CD14-positive monocyte (primary cell): ENCODE data around the gene POU3F1. TPM values are rescaled to one million over a fixed set of nuclear protein-coding genes. Genes with fewer than 3 reads are reported as not detected.

Source experiments
- DNase-seq, 3 donors: peaks; one replicate each; pipeline ENCODE4 v3.0.0-alpha.2; 2011 to 2022
- H2AFZ ChIP-seq: 2 replicates; pipeline ENCODE4 v1.6.0; 2012; ENCODE audit warnings: mild to moderate bottlenecking, low read depth, low read length, inconsistent platforms; ENCODE audit not compliant: insufficient read depth, poor library complexity, severe bottlenecking
- H3K27ac ChIP-seq, 2 donors: 1 replicate in 1 of 2; 2 replicates in 1 of 2; pipeline ENCODE4 v1.5.1; 2012 to 2013; ENCODE audit warnings: low read length in 2 of 2, control low read depth in 1 of 2, inconsistent platforms in 1 of 2, low read depth in 1 of 2, mild to moderate bottlenecking in 1 of 2
- H3K27me3 ChIP-seq, 2 donors: one replicate each; pipeline versions ENCODE4 v1.6.0 to v1.6.1; 2011 to 2013; ENCODE audit warnings: low read length in 2 of 2; ENCODE audit not compliant: control insufficient read depth in 2 of 2, insufficient read depth in 2 of 2
- H3K36me3 ChIP-seq, 2 donors: replicated peaks in 1 of 2; 1 replicate in 1 of 2; 2 replicates in 1 of 2; pipeline versions ENCODE4 v1.5.1 to v1.6.1; 2012 to 2013; ENCODE audit warnings: low read length in 2 of 2, control low read depth in 1 of 2, inconsistent platforms in 1 of 2, mild to moderate bottlenecking in 1 of 2; ENCODE audit not compliant: insufficient read depth in 2 of 2, control insufficient read depth in 1 of 2
- H3K4me1 ChIP-seq, 2 donors: 1 replicate in 1 of 2; 2 replicates in 1 of 2; pipeline versions ENCODE4 v1.5.1 to v1.6.1; 2012 to 2013; ENCODE audit warnings: low read length in 2 of 2, control low read depth in 1 of 2, inconsistent platforms in 1 of 2, mild to moderate bottlenecking in 1 of 2, moderate library complexity in 1 of 2; ENCODE audit not compliant: insufficient read depth in 2 of 2, control insufficient read depth in 1 of 2
- H3K4me2 ChIP-seq: replicated peaks from 2 replicates; pipeline ENCODE3; 2012; ENCODE audit warnings: low read length, moderate library complexity, mild to moderate bottlenecking; ENCODE audit not compliant: poor library complexity, severe bottlenecking; ENCODE audit errors: extremely low read depth
- H3K4me3 ChIP-seq, 3 experiments: fragments of 200-600 bp in 1 of 3; sonication (generic) in 1 of 3; replicated peaks in 1 of 3; 1 replicate in 2 of 3; 2 replicates in 1 of 3; pipeline ENCODE4 v1.5.1; 2011 to 2013; ENCODE audit warnings: low read length in 3 of 3, mild to moderate bottlenecking in 3 of 3, control low read depth in 2 of 3, low read depth in 2 of 3, inconsistent platforms in 1 of 3, moderate library complexity in 1 of 3
- H3K79me2 ChIP-seq: 2 replicates; pipeline ENCODE4 v1.6.0; 2012; ENCODE audit warnings: mild to moderate bottlenecking, control low read depth, inconsistent platforms, low read length, moderate library complexity; ENCODE audit not compliant: insufficient read depth
- H3K9ac ChIP-seq: 2 replicates; pipeline ENCODE4 v1.6.0; 2017; ENCODE audit warnings: low read length, mild to moderate bottlenecking; ENCODE audit not compliant: insufficient read depth, poor library complexity, severe bottlenecking
- H3K9me3 ChIP-seq, 2 donors: replicated peaks in 1 of 2; 1 replicate in 1 of 2; 2 replicates in 1 of 2; pipeline versions ENCODE4 v1.5.1 to v1.6.1; 2012 to 2013; ENCODE audit warnings: low read length in 2 of 2, control low read depth in 1 of 2; ENCODE audit not compliant: control insufficient read depth in 1 of 2, insufficient read depth in 1 of 2
- H4K20me1 ChIP-seq: 2 replicates; pipeline ENCODE4 v1.6.0; 2012; ENCODE audit warnings: mild to moderate bottlenecking, low read length, control low read depth, moderate library complexity; ENCODE audit not compliant: insufficient read depth
- H3K27ac Mint-ChIP-seq, 7 donors: one replicate each; pipeline ENCODE4 v1.8.0; 2020; ENCODE audit warnings: mild to moderate bottlenecking in 7 of 7, mixed read lengths in 7 of 7, moderate library complexity in 6 of 7, inconsistent platforms in 2 of 7
- H3K27me3 Mint-ChIP-seq, 3 donors: one replicate each; pipeline ENCODE4 v1.8.0; 2021 to 2022; ENCODE audit warnings: low read depth in 3 of 3, mild to moderate bottlenecking in 3 of 3, mixed read lengths in 3 of 3, moderate library complexity in 3 of 3, inconsistent platforms in 1 of 3
- H3K36me3 Mint-ChIP-seq, 2 donors: one replicate each; pipeline ENCODE4 v1.8.0; 2020; ENCODE audit warnings: mixed read lengths in 2 of 2, inconsistent platforms in 1 of 2, mild to moderate bottlenecking in 1 of 2
- H3K4me1 Mint-ChIP-seq: one replicate; pipeline ENCODE4 v1.8.0; 2020; ENCODE audit warnings: mild to moderate bottlenecking, mixed read lengths
- H3K4me3 Mint-ChIP-seq, 2 donors: one replicate each; pipeline ENCODE4 v1.8.0; 2020; ENCODE audit warnings: mild to moderate bottlenecking in 2 of 2, mixed read lengths in 2 of 2, moderate library complexity in 1 of 2
- H3K9me3 Mint-ChIP-seq, 7 donors: one replicate each; pipeline ENCODE4 v1.8.0; 2020 to 2022; ENCODE audit warnings: mixed read lengths in 7 of 7, mild to moderate bottlenecking in 6 of 7, moderate library complexity in 6 of 7, inconsistent platforms in 2 of 7
- WGBS: methylation state at CpG from one replicate; pipeline ENCODE4 v1.1.5; 2013; ENCODE audit warnings: missing lambda C conversion rate; ENCODE audit not compliant: insufficient coverage; 5-methylcytosine and 5-hydroxymethylcytosine counted together
- intact Hi-C, 2 donors: fragments of 100-400 bp; cut with micrococcal nuclease; formaldehyde crosslinking; loops; one replicate each; pipeline versions ENCODE4 v1.15.0 to v1.15.1; 2023
- polyA plus RNA-seq, 3 donors: library from polyadenylated mRNA; depleted of rRNA in 1 of 3; unstranded in 2 of 3; stranded (reverse) in 1 of 3; fragments of 300-500 nt in 2 of 3; fragments of >200 nt in 1 of 3; fragmentation: Illumina TruSeq in 2 of 3; gene quantifications; 1 replicate in 2 of 3; 2 replicates in 1 of 3; pipeline ENCODE4 v1.2.3, GENCODE V29; 2012 to 2021
- TF ChIP-seq, protein P1 (sequence below): fragments of 200-600 bp; IDR thresholded peaks from one replicate; pipeline ENCODE4 v1.8.0; 2022; ENCODE audit warnings: antibody characterized with exemption, mild to moderate bottlenecking

Gene POU3F1
- polyA plus RNA-seq, 3 donors = not detected

DNA sequence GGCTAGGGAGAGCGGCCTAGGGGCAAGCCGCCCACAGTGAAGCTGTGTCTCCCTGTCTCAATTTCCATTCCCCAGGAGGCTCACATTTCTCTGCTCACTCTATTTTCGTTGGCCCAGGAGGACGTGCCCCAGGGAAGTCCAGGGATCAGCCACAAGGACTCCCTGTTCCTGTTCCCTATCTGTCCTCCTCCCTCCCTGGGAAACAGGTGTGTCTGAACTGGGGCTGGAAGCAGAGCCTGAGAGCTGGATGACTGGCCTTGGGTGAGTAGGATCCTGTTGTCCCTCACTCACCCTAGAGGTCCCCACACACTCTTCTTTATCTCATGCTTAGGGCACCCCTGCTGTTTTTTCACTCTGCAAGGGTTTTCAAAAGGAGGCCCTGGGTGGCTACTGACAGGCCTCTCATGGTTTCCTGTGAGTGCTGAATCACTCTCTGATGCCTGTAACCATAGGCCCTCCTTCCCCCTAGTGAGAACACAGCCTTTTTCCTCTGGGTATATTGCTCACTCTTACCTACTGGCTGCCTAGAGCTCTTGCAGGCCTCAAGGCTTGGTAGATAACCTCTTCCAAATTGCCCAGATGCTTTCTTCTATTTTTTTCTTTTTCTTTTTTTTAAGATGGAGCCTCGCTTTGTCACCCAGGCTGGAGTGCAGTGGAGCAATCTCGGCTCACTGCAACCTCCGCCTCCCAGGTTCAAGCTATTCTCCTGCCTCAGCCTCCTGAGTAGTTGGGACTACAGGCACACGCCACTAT is 37.3 kb downstream of the POU3F1 start:
- TF ChIP-seq, protein P1, sequence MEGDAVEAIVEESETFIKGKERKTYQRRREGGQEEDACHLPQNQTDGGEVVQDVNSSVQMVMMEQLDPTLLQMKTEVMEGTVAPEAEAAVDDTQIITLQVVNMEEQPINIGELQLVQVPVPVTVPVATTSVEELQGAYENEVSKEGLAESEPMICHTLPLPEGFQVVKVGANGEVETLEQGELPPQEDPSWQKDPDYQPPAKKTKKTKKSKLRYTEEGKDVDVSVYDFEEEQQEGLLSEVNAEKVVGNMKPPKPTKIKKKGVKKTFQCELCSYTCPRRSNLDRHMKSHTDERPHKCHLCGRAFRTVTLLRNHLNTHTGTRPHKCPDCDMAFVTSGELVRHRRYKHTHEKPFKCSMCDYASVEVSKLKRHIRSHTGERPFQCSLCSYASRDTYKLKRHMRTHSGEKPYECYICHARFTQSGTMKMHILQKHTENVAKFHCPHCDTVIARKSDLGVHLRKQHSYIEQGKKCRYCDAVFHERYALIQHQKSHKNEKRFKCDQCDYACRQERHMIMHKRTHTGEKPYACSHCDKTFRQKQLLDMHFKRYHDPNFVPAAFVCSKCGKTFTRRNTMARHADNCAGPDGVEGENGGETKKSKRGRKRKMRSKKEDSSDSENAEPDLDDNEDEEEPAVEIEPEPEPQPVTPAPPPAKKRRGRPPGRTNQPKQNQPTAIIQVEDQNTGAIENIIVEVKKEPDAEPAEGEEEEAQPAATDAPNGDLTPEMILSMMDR = no peak
- Mint-ChIP-seq H3K4me1 (peaks cover 51% of the 10 kb centered on the region), H3K4me3 (no peak overlapping the region), H3K27ac (peak overlapping the region; percentile 84 to 96 (median 93)), H3K9me3 (peaks cover 0 to 8% (median 3%) of the 10 kb centered on the region in 7 donors), H3K36me3 (no peaks in the 10 kb centered on the region), H3K27me3 (no peaks in the 10 kb centered on the region)
- peak overlapping the region; percentile 73 to 92 for H3K27ac ChIP-seq
- peak overlapping the region; percentile 80 for H2AFZ ChIP-seq
- H3K79me2 ChIP-seq = peaks cover 24% of the 10 kb centered on the region
- intact Hi-C loops = loop anchor here in 1 of 2 donors (10.0 kb wide), 1 partner anchor 194 kb away; no protein-coding TSS in a partner anchor
- peaks cover 0 to 4% of the 10 kb centered on the region in 2 donors for H3K36me3 ChIP-seq
- H3K9ac ChIP-seq = peak overlapping the region; percentile 52
- peak overlapping the region; percentile 40 for H3K4me2 ChIP-seq
- peak; percentile 67 to 81 (median 79) for DNase-seq
- peaks cover 4% of the 10 kb centered on the region for H4K20me1 ChIP-seq
- WGBS = 89% methylated on average over 6 of the region's 8 CpGs
- H3K27me3 ChIP-seq = no peaks in the 10 kb centered on the region
- peak overlapping the region in 1 of 3 experiments; percentile 18 for H3K4me3 ChIP-seq
- peaks cover 0 to 4% of the 10 kb centered on the region in 2 donors for H3K9me3 ChIP-seq
- peaks cover 45 to 61% of the 10 kb centered on the region in 2 donors for H3K4me1 ChIP-seq

- no peaks in the 10 kb centered on the region for H3K27me3 Mint-ChIP-seq
- Histone ChIP-seq H3K36me3 (no peaks in the 10 kb centered on the region), H3K4me3 (peak overlapping the region in 2 of 3 experiments; percentile 65 to 68), H3K79me2 (peaks cover 34% of the 10 kb centered on the region), H3K27me3 (no peaks in the 10 kb centered on the region), H2AFZ (peak overlapping the region; percentile 77), H3K9ac (peak overlapping the region; percentile 79), H3K9me3 (no peaks in the 10 kb centered on the region), H3K27ac (peak overlapping the region; percentile 31 to 32), H4K20me1 (peaks cover 20% of the 10 kb centered on the region), H3K4me1 (peaks cover 57 to 70% of the 10 kb centered on the region in 2 donors), H3K4me2 (peak overlapping the region; percentile 96)
- WGBS = 35% methylated on average over 4 of the region's 12 CpGs
- DNase-seq = no peak
- intact Hi-C loops = loop anchor here in 1 of 2 donors (10.0 kb wide), 1 partner anchor 191 kb away; no protein-coding TSS in a partner anchor
- H3K36me3 Mint-ChIP-seq = peaks cover 3 to 6% of the 10 kb centered on the region in 2 donors
- H3K9me3 Mint-ChIP-seq = peaks cover 0 to 1% (median 0%) of the 10 kb centered on the region in 7 donors
- peaks cover 63% of the 10 kb centered on the region for H3K4me1 Mint-ChIP-seq
- peak overlapping the region in 4 of 7 donors; percentile 5 to 58 (median 52) for H3K27ac Mint-ChIP-seq
- TF ChIP-seq, protein P1 = no peak
- H3K4me3 Mint-ChIP-seq = peak overlapping the region; percentile 67 to 70
Observed at GRCh38 chr1:38006008-38006828, 40.4 kb downstream of the POU3F1 start.
